ENCODE measurements around the gene ADAMTSL4.
"Not testable (repeated sequence)": the region's sequence is repeated elsewhere in the genome, so short reads cannot be mapped to it uniquely, and the experiment has no call there.

ADAMTSL4 gene

DNA sequence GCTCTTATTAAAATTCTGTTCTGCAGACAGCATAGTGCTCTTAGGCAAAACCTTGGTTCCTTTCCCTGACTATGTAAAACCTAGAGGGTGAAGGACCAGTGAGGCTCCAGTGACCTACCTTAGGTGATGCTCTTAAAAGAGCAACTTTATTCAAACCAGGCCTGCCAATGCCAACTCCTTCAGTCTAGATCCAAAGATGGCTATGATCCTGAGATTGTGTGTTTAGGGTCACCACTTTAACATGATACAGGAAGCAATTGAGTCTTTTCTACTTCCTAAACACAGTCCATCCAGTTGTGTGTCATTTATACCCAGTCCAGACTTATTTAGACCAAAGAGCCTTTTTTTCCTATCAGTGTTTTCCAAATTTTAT lies 19.4 kb downstream of the ADAMTSL4 start:
- FAIRE-seq = no peak

DNA sequence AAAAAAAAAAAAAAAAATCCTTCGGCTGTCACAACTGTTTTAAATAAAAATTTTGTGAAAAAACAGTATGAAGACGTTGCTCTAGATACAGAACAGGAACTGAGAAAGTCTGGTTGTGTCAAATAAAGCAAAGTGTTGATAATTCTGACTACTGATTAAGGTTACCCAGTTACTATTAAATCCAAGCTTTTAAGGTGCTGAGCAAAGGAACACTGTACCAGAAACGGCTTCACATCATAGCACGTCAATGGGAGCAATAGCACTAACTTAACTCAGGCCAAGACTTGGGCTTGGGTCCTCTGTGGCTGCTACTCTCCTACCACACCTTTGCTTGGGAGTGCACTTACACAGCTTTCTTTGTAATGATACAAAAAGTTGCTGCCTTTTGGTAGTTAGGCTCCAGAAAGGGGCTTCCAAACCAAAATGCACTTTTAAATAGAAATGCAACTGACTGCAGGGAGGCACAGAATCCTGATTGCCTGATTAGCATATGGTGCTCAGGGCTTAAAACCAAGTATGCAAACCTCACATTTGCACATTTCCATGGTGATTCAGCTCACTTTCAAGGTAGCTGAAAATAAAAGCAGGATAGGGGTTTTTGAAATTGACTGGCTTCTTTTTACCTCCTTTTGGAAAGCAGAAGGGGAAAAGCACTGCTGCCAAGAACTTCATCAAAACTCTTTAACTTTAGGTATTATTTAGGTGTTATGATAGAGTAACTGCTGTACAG lies 23.9 kb downstream of the ADAMTSL4 start:
- no peak for FAIRE-seq

- FAIRE-seq = not testable (repeated sequence)
Observed at GRCh38 chr1:150573648-150574071, 24.5 kb downstream of the ADAMTSL4 start.

DNA sequence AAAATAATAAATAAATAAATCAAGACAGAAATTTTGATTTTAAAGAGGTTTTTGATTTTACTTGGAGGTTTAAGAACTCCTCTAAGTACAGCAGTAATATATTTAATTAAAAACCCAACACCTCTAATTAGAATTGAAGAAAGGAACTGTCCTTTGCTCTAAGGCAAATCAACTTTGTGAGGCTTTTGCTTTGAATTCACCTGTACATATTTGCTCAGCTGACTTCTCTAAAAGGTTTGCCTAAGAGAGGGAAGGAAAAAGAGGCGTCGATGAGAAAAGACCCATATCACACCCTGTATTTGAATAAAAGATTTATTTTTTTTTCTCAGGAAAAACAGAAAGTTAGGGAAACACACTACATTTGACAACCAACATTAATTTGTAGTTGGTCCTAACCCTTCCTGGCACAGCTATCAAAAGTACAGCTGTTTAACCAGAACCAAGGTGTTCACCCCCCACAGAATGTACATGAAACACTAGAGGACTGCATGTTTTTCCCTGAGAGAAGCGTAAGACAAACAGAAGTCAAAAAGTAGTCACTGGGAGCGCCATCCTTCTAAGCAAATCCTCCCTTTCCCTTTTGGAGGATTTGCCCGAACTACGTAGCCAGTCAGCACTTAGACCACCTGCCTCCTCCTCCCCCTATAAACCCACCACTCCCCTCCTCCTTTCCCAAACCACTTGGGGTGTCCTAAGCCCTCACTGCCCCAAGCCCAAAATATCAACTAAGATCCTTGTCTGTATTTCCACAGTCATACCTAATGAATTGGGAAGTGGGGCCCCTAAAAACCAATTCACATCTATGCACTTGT lies 25.3 kb downstream of the ADAMTSL4 start:
- FAIRE-seq = no peak

- no peak for FAIRE-seq
Observed at GRCh38 chr1:150575072-150575489, 25.9 kb downstream of the ADAMTSL4 start.

DNA sequence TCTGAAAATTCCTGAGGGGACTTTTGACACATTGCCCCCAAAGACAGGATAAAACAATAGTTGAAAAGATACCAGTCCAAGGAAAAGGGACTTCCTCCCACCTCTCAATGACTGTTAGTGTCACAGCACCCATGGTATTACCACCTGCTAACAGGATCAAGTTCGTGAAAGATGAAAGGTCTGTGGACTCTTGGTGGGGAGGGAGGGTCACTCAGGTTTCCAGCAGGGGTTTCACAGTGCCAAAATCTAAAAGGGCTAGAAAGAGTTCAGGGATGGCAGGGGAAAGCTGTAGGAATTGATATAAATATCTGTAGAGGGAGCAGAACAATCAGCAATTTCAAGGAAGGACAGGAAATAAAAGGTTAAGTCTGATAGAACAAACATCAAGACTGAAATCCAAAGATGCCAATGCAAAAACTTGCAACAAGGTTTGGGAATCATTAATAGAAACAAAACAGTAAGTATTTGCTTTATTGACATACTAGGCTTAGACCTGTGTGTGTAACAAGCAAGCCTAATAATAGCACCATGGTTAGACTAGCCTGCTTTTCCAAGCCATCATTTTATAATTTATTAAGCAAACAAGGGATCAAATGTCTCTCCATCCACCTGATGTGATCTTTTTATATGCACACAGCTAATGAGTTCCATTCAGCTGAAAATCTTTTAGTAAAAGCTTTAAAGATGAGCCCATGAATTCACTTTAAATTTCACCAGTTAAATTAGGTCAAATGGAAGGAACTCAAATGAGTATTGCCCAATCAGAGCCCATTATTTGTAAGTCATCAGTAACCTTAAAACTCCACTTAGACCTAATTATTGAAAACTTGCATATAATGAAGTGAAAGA lies 26.5 kb downstream of the ADAMTSL4 start:
- FAIRE-seq = no peak

GRCh38 chr1:150576367-150576711 lies 27.1 kb downstream of the ADAMTSL4 start:
- FAIRE-seq = no peak

- no peak for FAIRE-seq
Observed at GRCh38 chr1:150576794-150577556, 27.8 kb downstream of the ADAMTSL4 start.

DNA sequence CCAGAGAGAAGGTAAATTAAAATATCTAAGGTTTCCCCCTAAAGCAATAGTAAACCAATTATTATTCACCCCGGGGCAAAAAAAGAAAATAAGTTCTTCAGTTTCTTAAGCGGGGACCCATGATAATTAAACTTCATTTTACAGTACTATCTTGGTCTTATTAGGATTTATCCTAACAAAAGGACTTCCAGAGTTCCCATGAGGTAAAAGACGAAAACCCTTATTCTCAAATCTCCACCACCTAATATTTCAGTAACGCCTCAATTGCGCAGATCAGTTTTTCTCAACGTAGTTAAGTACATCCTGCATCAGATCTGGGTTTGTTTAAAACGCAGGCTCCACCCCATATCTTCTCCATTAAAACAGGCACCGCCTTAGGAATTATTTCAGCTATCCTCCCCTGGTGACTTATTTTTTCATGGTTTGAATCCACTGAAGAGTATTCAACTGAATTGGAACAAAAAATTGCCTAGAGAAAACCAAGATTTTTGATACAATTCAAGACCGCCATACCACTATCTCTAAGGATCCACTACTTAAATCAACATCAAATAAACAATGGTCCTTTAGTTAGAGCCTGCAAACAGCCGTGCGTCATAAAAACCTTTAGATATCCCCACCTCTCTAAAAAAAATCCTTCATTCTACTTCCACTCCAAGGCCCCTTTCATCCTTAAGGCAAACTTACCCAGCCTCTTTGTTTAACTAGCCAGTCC lies 28.5 kb downstream of the ADAMTSL4 start:
- FAIRE-seq = no peak

DNA sequence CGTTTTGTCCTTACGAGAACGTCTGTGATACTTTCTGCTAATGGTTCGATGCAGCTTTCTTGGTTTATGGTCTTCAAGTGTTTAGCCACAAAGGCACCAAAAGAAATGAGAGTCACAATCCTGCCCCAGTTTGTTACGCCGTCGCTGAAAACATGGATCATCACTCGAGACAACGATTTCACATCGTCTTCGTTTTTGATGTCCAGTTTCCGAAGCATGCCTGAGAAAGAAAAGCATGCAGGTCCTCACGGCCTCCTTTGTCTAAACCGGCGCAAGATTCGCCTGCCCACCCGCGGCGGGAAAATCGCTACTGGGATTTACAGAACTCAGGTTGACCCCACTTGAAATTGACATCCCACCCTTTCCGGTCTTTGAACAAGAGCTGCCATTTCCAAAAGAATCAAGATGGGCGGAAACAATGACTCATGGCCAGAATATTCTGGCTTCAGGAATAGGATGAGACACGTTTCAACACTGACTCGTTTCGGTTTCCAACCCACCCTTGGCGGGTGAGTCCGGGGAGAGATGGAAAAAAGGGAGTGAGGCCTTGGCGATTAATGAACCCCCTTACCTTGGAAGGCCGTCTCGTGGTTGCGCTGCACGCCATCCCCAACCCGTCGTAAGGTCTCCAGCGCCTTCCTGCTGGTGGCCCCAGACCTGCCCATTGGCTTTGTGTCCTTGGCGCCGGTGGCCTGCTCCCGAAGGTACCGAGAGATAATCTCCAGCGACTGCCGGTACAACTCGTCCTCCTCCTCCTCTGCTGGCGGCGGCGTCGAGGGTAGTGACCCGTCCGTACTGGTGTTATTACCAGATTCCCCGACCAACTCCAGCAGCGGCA lies 29.3 kb downstream of the ADAMTSL4 start:
- no peak for FAIRE-seq

- FAIRE-seq = no peak
Observed at GRCh38 chr1:150579110-150579944, 30.1 kb downstream of the ADAMTSL4 start, which contains the start of gene MCL1. Gene MCL1 (minus strand): TSS chr1:150579610. CDS start chr1:150579530, 80 bp downstream.

DNA sequence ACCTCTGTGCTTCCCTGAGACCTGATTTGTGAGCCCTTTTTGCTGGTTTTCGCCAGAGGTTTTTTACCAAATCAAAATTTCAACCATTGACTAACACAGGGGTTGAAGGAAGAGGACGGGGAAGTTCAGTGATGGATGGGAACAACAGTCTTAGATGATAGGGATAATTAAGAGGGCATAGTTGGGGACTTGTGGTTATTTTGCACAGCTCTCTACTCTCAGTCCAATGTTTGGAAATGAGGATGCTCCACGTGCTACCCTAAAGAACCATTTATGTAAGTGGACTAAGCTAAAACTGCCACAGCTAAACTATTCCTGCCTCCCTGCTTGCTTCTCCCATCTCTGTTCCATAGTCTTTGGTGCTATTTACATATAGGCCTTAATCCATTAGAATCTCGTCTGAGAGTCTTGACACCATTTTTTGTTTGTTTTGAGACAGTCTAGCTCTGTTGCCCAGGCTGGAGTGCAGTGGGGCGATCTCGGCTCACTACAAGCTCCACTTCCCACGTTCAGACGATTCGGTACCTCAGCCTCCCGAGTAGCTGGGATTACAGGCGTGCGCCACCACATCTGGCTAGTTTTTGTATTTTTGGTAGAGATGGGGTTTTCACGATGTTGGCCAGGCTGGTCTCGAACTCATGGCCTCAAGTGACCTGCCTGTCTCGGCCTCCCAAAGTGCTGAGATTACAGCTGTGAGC lies 30.9 kb downstream of the ADAMTSL4 start:
- no peak for FAIRE-seq

DNA sequence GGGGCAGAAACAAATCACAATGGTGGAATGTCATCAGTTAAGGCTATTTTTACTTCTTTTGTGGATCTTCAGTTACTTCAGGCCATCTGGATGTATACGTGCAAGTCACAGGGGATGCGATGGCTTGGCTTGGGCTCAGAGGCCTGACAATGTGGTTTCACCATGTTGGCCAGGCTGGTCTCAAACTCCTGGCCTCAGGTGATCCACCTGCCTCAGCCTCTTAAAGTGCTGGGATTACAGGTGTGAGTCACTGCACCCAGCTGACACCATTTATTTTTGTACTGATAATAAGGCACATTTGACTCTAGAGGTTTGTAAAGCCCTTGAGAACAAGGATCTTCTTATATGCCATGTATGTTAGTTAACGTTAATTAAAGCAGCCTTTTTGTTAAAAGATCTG lies 31.8 kb downstream of the ADAMTSL4 start:
- not testable (repeated sequence) for FAIRE-seq

- FAIRE-seq = not testable (repeated sequence)
Observed at GRCh38 chr1:150581437-150581836, 32.2 kb downstream of the ADAMTSL4 start.

DNA sequence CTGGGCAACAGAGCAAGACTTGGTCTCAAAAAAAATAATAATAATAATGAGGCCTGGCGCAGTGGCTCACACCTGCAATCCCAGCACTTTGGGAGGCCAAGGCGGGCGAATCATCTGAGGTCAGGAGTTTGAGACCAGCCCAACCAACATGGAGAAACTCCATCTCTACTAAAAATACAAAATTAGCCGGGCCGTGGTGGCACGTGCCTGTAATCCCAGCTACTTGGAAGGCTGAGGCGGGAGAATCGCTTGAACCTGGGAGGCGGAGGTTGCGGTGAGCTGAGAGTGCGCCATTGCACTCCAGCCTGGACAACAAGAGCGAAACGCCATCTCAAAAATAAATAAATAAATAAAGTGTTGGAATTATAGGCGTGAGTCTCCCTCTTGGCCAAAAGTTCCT lies 32.8 kb downstream of the ADAMTSL4 start:
- not testable (repeated sequence) for FAIRE-seq

GRCh38 chr1:150582371-150582770 lies 33.2 kb downstream of the ADAMTSL4 start:
- no peak for FAIRE-seq

- no peak for FAIRE-seq
Observed at GRCh38 chr1:150596095-150596892, 47.1 kb downstream of the ADAMTSL4 start.

- no peak for FAIRE-seq
Observed at GRCh38 chr1:150596976-150597375, 47.8 kb downstream of the ADAMTSL4 start.
